ENCODE measurements around the gene RINL.
A peak's percentile ranks its signal among the peaks of the same experiment; 100 is the strongest.

RINL gene

GRCh38 chr19:38877781-38878574 is at the start of gene RINL:
RINL (minus strand) TSS chr19:38878275; CDS start chr19:38876742, 1,533 bp downstream.
- peak; percentile 70 for DNase-seq

- no peak for DNase-seq
Measured at GRCh38 chr19:38924388-38924787, 46.3 kb upstream of the RINL start.

- no peak for DNase-seq
Measured at GRCh38 chr19:38922482-38922881, 44.4 kb upstream of the RINL start.

GRCh38 chr19:38921420-38922274 is 43.6 kb upstream of the RINL start:
- DNase-seq: no peak

- DNase-seq: no peak
Measured at GRCh38 chr19:38920602-38921419, 42.7 kb upstream of the RINL start.

- DNase-seq: no peak
Measured at GRCh38 chr19:38919837-38920601, 41.9 kb upstream of the RINL start.

- DNase-seq: no peak
Measured at GRCh38 chr19:38918526-38918925, 40.5 kb upstream of the RINL start.

GRCh38 chr19:38917921-38918491 is 39.9 kb upstream of the RINL start:
- DNase-seq: no peak

GRCh38 chr19:38917516-38917915 is 39.4 kb upstream of the RINL start:
- DNase-seq: no peak

- no peak for DNase-seq
Measured at GRCh38 chr19:38915329-38916321, 37.5 kb upstream of the RINL start.

- DNase-seq: no peak
Measured at GRCh38 chr19:38913958-38914357, 35.9 kb upstream of the RINL start.

GRCh38 chr19:38912600-38913514 is 34.8 kb upstream of the RINL start:
- no peak for DNase-seq

GRCh38 chr19:38911388-38912001 is 33.4 kb upstream of the RINL start:
- no peak for DNase-seq

- no peak for DNase-seq
Measured at GRCh38 chr19:38910488-38910887, 32.4 kb upstream of the RINL start.

GRCh38 chr19:38908911-38909310 is 30.8 kb upstream of the RINL start:
- DNase-seq: no peak

GRCh38 chr19:38907670-38908069 is 29.6 kb upstream of the RINL start:
- DNase-seq: no peak

GRCh38 chr19:38907227-38907626 is 29.2 kb upstream of the RINL start:
- no peak for DNase-seq

GRCh38 chr19:38905620-38906019 is 27.5 kb upstream of the RINL start:
- DNase-seq: no peak
